MM.1S (cell line): ENCODE results near the gene ELL.
A peak's percentile ranks its signal among the peaks of the same experiment; 100 is the strongest.

Experiments used
- DNase-seq: peaks from one replicate; pipeline ENCODE4 v3.0.0-alpha.2; 2015
- H2AFZ ChIP-seq: fragments of 300-600 bp; sonication (generic); 2 replicates; pipeline ENCODE4 v1.6.0; 2016; ENCODE audit warnings: antibody characterized with exemption, low read length
- H3F3A ChIP-seq: fragments of 300-600 bp; sonication (generic); 2 replicates; pipeline ENCODE4 v1.6.1; 2016; ENCODE audit warnings: mild to moderate bottlenecking, antibody characterized with exemption, low read length, moderate library complexity, mixed read lengths; ENCODE audit not compliant: insufficient read depth
- H3K27ac ChIP-seq: fragments of 300-600 bp; sonication (generic); 2 replicates; pipeline ENCODE4 v1.5.1; 2016; ENCODE audit warnings: mild to moderate bottlenecking, low read length
- H3K27me3 ChIP-seq: fragments of 300-600 bp; sonication (generic); replicated peaks from 2 replicates; pipeline ENCODE4 v1.6.0; 2016; ENCODE audit warnings: low read length; ENCODE audit not compliant: insufficient read depth
- H3K36me3 ChIP-seq: fragments of 300-600 bp; sonication (generic); replicated peaks from 2 replicates; pipeline ENCODE4 v1.6.1; 2016; ENCODE audit warnings: mild to moderate bottlenecking, low read length, mixed read lengths; ENCODE audit not compliant: insufficient read depth
- H3K4me1 ChIP-seq: fragments of 300-600 bp; sonication (generic); 2 replicates; pipeline ENCODE4 v1.6.1; 2016; ENCODE audit warnings: low read length, mixed read lengths
- H3K4me2 ChIP-seq: fragments of 300-600 bp; sonication (generic); 2 replicates; pipeline ENCODE4 v1.6.0; 2016; ENCODE audit warnings: low read depth, low read length
- H3K4me3 ChIP-seq: fragments of 300-600 bp; sonication (generic); 2 replicates; pipeline ENCODE4 v1.5.1; 2016; ENCODE audit warnings: low read length, mixed read lengths
- H3K79me2 ChIP-seq: fragments of 300-600 bp; sonication (generic); 2 replicates; pipeline ENCODE4 v1.6.1; 2016; ENCODE audit warnings: mixed run types, low read length, mixed read lengths
- H3K9ac ChIP-seq: fragments of 300-600 bp; sonication (generic); 2 replicates; pipeline ENCODE4 v1.6.1; 2016; ENCODE audit warnings: low read length, mixed read lengths
- H3K9me2 ChIP-seq: fragments of 300-600 bp; sonication (generic); replicated peaks from 2 replicates; pipeline ENCODE4 v1.6.1; 2016; ENCODE audit warnings: mild to moderate bottlenecking, low read length, mixed read lengths; ENCODE audit not compliant: insufficient read depth
- H3K9me3 ChIP-seq: fragments of 300-600 bp; sonication (generic); replicated peaks from 2 replicates; pipeline ENCODE4 v1.6.1; 2016; ENCODE audit warnings: mild to moderate bottlenecking, low read length, mixed read lengths; ENCODE audit not compliant: insufficient read depth
- H4K20me1 ChIP-seq: fragments of 300-600 bp; sonication (generic); 2 replicates; pipeline ENCODE4 v1.6.1; 2016; ENCODE audit warnings: mild to moderate bottlenecking, low read length, moderate library complexity, mixed read lengths; ENCODE audit not compliant: insufficient read depth
- CTCF ChIP-seq: fragments of 300-600 bp; sonication (generic); IDR thresholded peaks from 2 replicates; pipeline ENCODE4 v1.5.1; 2016; ENCODE audit warnings: antibody characterized with exemption, low read length, mixed read lengths
- EZH2 ChIP-seq: fragments of 300-600 bp; sonication (generic); optimal IDR thresholded peaks from 2 replicates; pipeline ENCODE3; 2017; ENCODE audit warnings: low read depth, mild to moderate bottlenecking, antibody characterized with exemption, low read length, mixed read lengths
- EZH2phosphoT487 ChIP-seq: fragments of 300-600 bp; sonication (generic); IDR thresholded peaks from 2 replicates; pipeline ENCODE4 v1.6.1; 2018; ENCODE audit warnings: antibody characterized with exemption, low read length

ELL gene

GRCh38 chr19:18473003-18473705, 48.7 kb downstream of the ELL start:
- H2AFZ ChIP-seq: no peak overlapping the region
- H3K79me2 ChIP-seq: peaks cover 98% of the 10 kb centered on the region
- peaks cover 60% of the 10 kb centered on the region for H4K20me1 ChIP-seq

DNA sequence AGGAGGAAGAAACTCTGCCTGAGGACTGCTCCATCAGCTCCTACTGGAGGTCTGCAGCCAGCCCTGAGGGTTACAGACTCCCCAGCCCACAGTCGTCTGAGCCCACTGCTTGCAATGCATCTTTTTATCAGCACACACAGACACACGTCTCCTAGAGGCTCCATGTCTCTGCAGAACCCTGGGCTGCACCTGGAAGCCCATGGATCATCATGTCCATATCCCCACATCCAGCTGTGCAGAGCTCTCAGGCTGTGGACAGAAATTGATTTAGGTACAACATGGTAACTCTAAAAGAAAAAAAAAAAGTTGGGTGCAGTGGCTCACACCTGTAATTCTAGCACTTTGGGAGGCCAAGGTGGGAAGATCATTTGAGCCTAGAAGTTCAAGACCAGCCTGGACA, 51.1 kb downstream of the ELL start:
- no peaks in the 10 kb centered on the region for H3F3A ChIP-seq
- no peak overlapping the region for H3K9ac ChIP-seq
- TF ChIP-seq CTCF: no peak
- no peaks in the 10 kb centered on the region for H3K9me2 ChIP-seq
- H4K20me1 ChIP-seq: peaks cover 48% of the 10 kb centered on the region
- no peaks in the 10 kb centered on the region for H3K36me3 ChIP-seq
- no peaks in the 10 kb centered on the region for H3K9me3 ChIP-seq
- H3K27me3 ChIP-seq: no peaks in the 10 kb centered on the region
- H3K4me3 ChIP-seq: no peak overlapping the region
- no peak for DNase-seq
- H3K27ac ChIP-seq: no peak overlapping the region
- peaks cover 97% of the 10 kb centered on the region for H3K79me2 ChIP-seq
- no peaks in the 10 kb centered on the region for H3K4me1 ChIP-seq
- no peak overlapping the region for H3K4me2 ChIP-seq
- no peak overlapping the region for H2AFZ ChIP-seq

More at GRCh38 chr19:18473003-18473705, 48.7 kb downstream of the ELL start:
- no peak overlapping the region for H3K27ac ChIP-seq
- H3K27me3 ChIP-seq: no peaks in the 10 kb centered on the region
- no peak for DNase-seq
- no peaks in the 10 kb centered on the region for H3K4me1 ChIP-seq
- H3K4me2 ChIP-seq: no peak overlapping the region
- no peaks in the 10 kb centered on the region for H3K9me3 ChIP-seq
- H3K9me2 ChIP-seq: no peaks in the 10 kb centered on the region
- H3F3A ChIP-seq: no peaks in the 10 kb centered on the region
- no peaks in the 10 kb centered on the region for H3K36me3 ChIP-seq
- H3K4me3 ChIP-seq: no peak overlapping the region
- H3K9ac ChIP-seq: no peak overlapping the region
- TF ChIP-seq EZH2: no peak
- no peak for TF ChIP-seq EZH2phosphoT487
- TF ChIP-seq CTCF: no peak

- H3K79me2 ChIP-seq: peaks cover 96% of the 10 kb centered on the region
- H3K9ac ChIP-seq: no peak overlapping the region
- no peak overlapping the region for H3K4me2 ChIP-seq
- H3K4me1 ChIP-seq: no peaks in the 10 kb centered on the region
- no peaks in the 10 kb centered on the region for H3K9me3 ChIP-seq
- H3K27ac ChIP-seq: no peak overlapping the region
- no peak overlapping the region for H2AFZ ChIP-seq
- DNase-seq: no peak
- H3K27me3 ChIP-seq: no peaks in the 10 kb centered on the region
- no peaks in the 10 kb centered on the region for H3K36me3 ChIP-seq
- no peak overlapping the region for H3K4me3 ChIP-seq
- TF ChIP-seq EZH2phosphoT487 (no peak), CTCF (peak; percentile 68)
- no peaks in the 10 kb centered on the region for H3K9me2 ChIP-seq
- no peaks in the 10 kb centered on the region for H3F3A ChIP-seq
- H4K20me1 ChIP-seq: peaks cover 33% of the 10 kb centered on the region
Observed at GRCh38 chr19:18469069-18469846, 52.6 kb downstream of the ELL start.
